RCC 7860 (cell line): Measurements from ENCODE around the gene KCNE4.

Source experiments
- DNase-seq: peaks from one replicate; pipeline ENCODE4 v3.0.0-alpha.2; 2015; ENCODE audit warnings: low spot score
- FAIRE-seq: peaks from 2 replicates; lab custom pipeline; 2012; peaks lifted over from hg19 to GRCh38; lab: Jason Lieb, UNC

Gene KCNE4

DNA sequence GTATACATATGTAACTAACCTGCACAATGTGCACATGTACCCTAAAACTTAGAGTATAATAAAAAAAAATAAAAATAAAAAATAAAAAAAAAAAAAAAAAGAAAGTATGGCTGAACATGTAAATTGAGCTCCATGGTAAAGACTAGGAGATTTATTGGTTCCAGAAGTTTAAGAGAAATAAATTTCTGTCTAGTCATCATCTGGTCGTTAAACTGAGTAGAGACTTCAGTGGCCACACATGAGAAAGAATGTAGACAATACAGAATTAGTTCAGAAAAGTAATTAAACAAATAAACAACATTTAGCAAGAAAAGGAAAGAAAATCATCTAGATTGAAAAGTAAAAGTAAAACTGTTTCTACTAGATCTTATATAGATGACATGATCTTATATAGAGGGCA is 12.4 kb upstream of the KCNE4 start:
- no peak for FAIRE-seq
- no peak for DNase-seq

GRCh38 chr2:223040527-223040926 is 11.5 kb upstream of the KCNE4 start:
- DNase-seq (no peak), FAIRE-seq (no peak)

GRCh38 chr2:223041527-223042109 is 10.4 kb upstream of the KCNE4 start:
- FAIRE-seq (peak; percentile 92), DNase-seq (peak; percentile 87)

DNA sequence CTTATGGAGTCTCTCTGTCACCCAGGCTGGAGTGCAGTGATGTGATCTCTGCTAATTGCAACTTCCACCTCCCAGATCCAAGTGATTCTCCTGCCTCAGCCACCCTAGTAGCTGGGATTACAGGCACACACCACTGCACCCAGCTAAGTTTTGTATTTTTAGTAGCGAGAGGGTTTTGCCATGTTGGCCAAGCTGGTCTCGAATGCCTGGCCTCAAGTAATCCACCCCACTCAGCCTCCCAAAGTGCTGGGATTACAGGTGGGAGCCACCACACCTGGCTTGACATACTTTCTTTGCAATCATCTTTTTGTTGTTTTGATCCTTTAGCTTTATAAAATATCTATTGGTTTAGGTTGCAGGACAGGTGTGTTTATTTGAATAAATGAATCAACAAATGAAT is 9.7 kb upstream of the KCNE4 start:
- FAIRE-seq = no peak
- DNase-seq = no peak

DNA sequence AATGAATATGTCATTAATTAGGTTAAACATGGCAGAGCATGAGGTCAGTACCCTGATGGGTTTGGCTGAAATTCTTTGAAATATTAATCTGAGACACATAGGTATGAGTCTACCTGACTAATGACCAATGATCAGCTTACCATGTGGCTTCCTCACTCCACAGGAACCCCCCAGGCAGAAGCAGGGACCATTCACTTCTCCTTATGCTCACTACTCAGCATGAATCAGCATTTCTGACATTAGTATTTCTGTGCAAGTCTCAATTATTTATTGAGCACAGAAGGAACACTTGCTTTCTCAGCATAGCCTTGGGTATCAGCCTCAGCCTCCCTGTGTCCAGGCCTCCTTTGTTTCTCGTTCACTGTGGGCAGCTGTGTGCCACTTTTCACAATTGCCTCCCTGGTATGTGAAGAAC is 9.3 kb upstream of the KCNE4 start:
- DNase-seq = peak; percentile 83
- peak; percentile 88 for FAIRE-seq

GRCh38 chr2:223043164-223043941 is 8.6 kb upstream of the KCNE4 start:
- no peak for DNase-seq
- no peak for FAIRE-seq

GRCh38 chr2:223044092-223044836 is 7.7 kb upstream of the KCNE4 start:
- DNase-seq = no peak

GRCh38 chr2:223044916-223045700 is 6.9 kb upstream of the KCNE4 start:
- DNase-seq (no peak), FAIRE-seq (no peak)

More at GRCh38 chr2:223044092-223044836, 7.7 kb upstream of the KCNE4 start:
- FAIRE-seq = no peak

DNA sequence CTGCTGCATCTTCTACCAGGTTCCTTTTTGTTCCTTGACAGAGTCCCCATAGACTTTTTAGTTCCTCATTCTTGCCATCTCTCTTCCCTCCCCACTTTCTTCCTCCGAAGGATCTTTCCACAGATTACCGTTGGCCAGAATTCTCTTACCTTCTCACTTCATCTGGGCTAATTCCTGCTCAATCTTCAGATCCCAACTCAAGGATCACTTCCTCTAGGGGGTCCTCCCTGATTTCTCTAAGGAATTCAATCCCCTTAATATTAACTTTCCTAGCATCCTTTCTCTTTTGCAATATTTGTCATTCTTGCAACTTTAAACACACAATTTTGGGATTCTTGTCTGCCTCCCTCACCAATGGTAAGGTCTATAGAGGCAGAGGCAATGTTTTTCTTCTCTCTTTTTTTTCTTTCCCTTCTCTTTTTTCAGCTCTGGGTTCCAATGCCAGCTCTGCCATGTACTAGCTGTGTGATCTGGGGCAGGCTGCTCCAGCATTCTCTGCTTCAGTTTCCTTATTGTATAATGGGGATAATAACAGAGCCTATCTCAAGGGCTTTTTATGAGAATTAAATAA is 5.4 kb upstream of the KCNE4 start:
- FAIRE-seq (no peak), DNase-seq (no peak)

DNA sequence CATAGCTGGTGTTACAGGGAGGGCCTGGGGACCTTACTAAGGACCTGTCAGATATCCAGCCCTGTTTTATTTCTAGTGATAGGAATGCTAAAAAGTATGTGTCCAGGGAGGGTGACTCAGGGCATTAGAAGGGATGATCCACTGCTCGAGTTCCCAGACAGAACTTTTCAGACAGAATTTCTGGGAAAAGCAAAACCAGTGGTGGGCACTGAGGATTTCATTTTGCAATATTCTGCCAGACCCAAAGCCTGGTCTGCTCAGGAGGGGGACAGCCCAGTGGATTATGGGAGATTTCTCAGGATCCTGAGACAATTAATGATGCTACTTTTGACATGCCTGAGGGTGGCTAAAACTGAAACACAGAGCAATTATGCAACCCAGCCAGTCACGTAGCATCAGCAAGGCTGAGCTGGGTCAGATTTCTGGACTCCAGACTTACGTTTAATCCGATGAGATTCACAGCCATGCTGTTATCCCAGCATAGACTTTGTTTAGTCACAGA is 4.7 kb upstream of the KCNE4 start:
- FAIRE-seq = peak; percentile 53
- peak; percentile 57 for DNase-seq

GRCh38 chr2:223048519-223048918 is 3.5 kb upstream of the KCNE4 start:
- no peak for DNase-seq
- no peak for FAIRE-seq

DNA sequence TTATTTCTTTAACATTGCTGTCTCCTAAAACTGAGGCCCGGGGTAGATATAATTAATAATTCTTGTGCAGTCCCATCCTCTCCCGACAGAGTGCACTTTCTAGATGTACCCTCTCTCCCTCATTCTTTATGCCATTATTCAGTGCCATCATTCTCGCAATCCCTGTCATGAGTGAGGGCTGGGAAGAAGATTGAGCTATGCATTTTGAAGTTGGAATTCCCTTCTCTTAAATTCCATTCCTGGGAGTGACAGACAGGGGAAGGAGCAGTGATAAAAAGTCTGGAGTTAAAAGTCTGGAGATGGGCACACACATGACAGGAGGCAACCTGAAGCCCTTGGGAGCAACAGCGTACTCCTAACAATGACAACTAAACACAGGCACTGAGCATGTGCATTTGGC is 2.6 kb upstream of the KCNE4 start:
- DNase-seq (no peak), FAIRE-seq (no peak)

DNA sequence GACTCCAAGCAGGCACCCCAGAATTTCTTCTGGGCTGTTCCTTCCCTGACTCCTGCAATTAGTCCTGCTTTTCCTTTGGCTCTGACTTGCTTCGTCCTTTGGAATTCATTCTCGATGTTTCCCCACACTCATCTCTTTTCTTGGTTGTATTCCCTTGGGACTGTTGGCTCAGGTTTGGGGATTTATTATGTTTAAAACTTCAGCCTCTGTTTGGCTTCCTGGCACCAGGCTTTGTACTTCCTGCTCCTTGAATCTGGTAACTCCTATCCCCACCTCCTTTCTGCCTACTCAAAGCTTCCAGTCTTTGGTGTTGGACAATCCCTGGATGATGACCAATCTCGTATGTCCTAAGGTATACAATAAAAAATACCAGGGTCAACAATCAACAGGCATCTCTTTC is 1.8 kb upstream of the KCNE4 start:
- no peak for FAIRE-seq

GRCh38 chr2:223050900-223051504 is 988 bp upstream of the KCNE4 start:
- no peak for DNase-seq
- no peak for FAIRE-seq

More for the DNA sequence above, 1.8 kb upstream of the KCNE4 start:
- DNase-seq = no peak

DNA sequence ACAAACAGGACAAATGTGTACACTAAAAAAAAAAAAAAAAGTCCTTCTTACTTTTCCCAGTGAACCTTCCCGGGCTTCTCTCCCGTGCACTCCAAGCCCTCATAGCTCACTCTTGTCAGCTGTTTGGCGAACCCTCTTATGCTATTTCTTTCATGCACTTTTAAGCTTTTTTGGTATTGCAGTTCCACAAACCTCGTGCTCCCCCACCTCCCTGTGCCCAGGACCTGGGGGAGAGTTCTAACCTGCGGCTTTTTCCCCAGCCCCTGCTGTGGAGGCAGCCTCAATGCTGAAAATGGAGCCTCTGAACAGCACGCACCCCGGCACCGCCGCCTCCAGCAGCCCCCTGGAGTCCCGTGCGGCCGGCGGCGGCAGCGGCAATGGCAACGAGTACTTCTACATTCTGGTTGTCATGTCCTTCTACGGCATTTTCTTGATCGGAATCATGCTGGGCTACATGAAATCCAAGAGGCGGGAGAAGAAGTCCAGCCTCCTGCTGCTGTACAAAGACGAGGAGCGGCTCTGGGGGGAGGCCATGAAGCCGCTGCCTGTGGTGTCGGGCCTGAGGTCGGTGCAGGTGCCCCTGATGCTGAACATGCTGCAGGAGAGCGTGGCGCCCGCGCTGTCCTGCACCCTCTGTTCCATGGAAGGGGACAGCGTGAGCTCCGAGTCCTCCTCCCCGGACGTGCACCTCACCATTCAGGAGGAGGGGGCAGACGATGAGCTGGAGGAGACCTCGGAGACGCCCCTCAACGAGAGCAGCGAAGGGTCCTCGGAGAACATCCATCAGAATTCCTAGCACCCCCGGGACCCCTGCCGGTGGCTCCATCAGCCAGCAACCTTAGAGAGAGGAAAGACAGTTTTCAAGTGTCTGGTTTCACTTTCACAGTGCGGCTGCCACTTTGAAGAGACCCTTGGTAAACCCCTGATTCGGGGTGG is 826 bp downstream of the KCNE4 start:
- FAIRE-seq (no peak), DNase-seq (no peak)

- FAIRE-seq = no peak
- no peak for DNase-seq
These were observed 1.6 kb downstream of the KCNE4 start for GRCh38 chr2:223053484-223054192.

GRCh38 chr2:223054193-223054781 is 2.3 kb downstream of the KCNE4 start:
- DNase-seq (no peak), FAIRE-seq (no peak)

- DNase-seq = no peak
- FAIRE-seq = no peak
These were observed 3.1 kb downstream of the KCNE4 start for GRCh38 chr2:223055140-223055539.
